H9 (cell line): Measurements from ENCODE around the gene MAPKAP1. TPM values are rescaled to one million over a fixed set of nuclear protein-coding genes. Genes with fewer than 3 reads are reported as not detected.

Source experiments
- DNase-seq: peaks from one replicate; pipeline ENCODE4 v3.0.0-alpha.2; 2017
- H2AFZ ChIP-seq: one replicate; pipeline ENCODE4 v1.6.1; 2013; ENCODE audit warnings: mild to moderate bottlenecking, low read length, control low read depth, moderate library complexity
- H2AK5ac ChIP-seq: 2 replicates; pipeline ENCODE4 v1.6.1; 2013; ENCODE audit warnings: low read length, control low read depth, mixed read lengths; ENCODE audit not compliant: insufficient read length
- H2BK120ac ChIP-seq: one replicate; pipeline ENCODE4 v1.6.1; 2013; ENCODE audit warnings: low read depth, mild to moderate bottlenecking, low read length, control low read depth, inconsistent platforms; ENCODE audit not compliant: poor library complexity, severe bottlenecking
- H2BK12ac ChIP-seq: 2 replicates; pipeline ENCODE4 v1.6.1; 2013; ENCODE audit warnings: low read length, control low read depth, mixed read lengths, low read depth; ENCODE audit not compliant: insufficient read length
- H2BK15ac ChIP-seq: 2 replicates; pipeline ENCODE4 v1.6.1; 2013; ENCODE audit warnings: low read depth, low read length, control low read depth
- H2BK20ac ChIP-seq: one replicate; pipeline ENCODE4 v1.6.1; 2013; ENCODE audit warnings: low read depth, mild to moderate bottlenecking, low read length, control low read depth, inconsistent platforms; ENCODE audit not compliant: poor library complexity, severe bottlenecking
- H2BK5ac ChIP-seq: 2 replicates; pipeline ENCODE4 v1.6.1; 2013; ENCODE audit warnings: low read length, control low read depth, mixed read lengths; ENCODE audit not compliant: insufficient read length
- H3K14ac ChIP-seq: 2 replicates; pipeline ENCODE4 v1.6.1; 2013; ENCODE audit warnings: low read length, control low read depth; ENCODE audit not compliant: insufficient read depth
- H3K18ac ChIP-seq: 2 replicates; pipeline ENCODE4 v1.6.1; 2013; ENCODE audit warnings: low read depth, mild to moderate bottlenecking, mixed read lengths, low read length, control low read depth; ENCODE audit not compliant: insufficient read length
- H3K23ac ChIP-seq: 2 replicates; pipeline ENCODE4 v1.6.1; 2013; ENCODE audit warnings: low read length, control low read depth, mixed read lengths, low read depth; ENCODE audit not compliant: insufficient read length
- H3K23me2 ChIP-seq: 2 replicates; pipeline ENCODE4 v1.6.1; 2013; ENCODE audit warnings: low read depth, mild to moderate bottlenecking, mixed read lengths, low read length, control low read depth; ENCODE audit not compliant: insufficient read length, poor library complexity, severe bottlenecking
- H3K27ac ChIP-seq: 2 replicates; pipeline ENCODE4 v1.5.1; 2013; ENCODE audit warnings: low read length, control low read depth, mixed read lengths, low read depth; ENCODE audit not compliant: insufficient read length
- H3K27me3 ChIP-seq: 2 replicates; pipeline ENCODE4 v1.6.1; 2013; ENCODE audit warnings: low read length, control low read depth, inconsistent platforms; ENCODE audit not compliant: insufficient read depth
- H3K4ac ChIP-seq: 2 replicates; pipeline ENCODE4 v1.6.1; 2013; ENCODE audit warnings: low read depth, mild to moderate bottlenecking, control low read depth, inconsistent platforms, low read length, moderate library complexity
- H3K4me1 ChIP-seq: 2 replicates; pipeline ENCODE4 v1.6.1; 2013; ENCODE audit warnings: low read length, control low read depth, inconsistent platforms; ENCODE audit not compliant: insufficient read depth
- H3K4me2 ChIP-seq: 2 replicates; pipeline ENCODE4 v1.6.1; 2013; ENCODE audit warnings: low read length, control low read depth, mixed read lengths; ENCODE audit not compliant: insufficient read length, insufficient read depth
- H3K56ac ChIP-seq: 2 replicates; pipeline ENCODE4 v1.6.1; 2013; ENCODE audit warnings: low read depth, mild to moderate bottlenecking, mixed read lengths, low read length, control low read depth; ENCODE audit not compliant: insufficient read length
- H3K79me1 ChIP-seq: 2 replicates; pipeline ENCODE4 v1.6.1; 2013; ENCODE audit warnings: low read depth, mild to moderate bottlenecking, moderate library complexity, low read length, control low read depth, inconsistent platforms; ENCODE audit not compliant: insufficient read depth, poor library complexity, severe bottlenecking
- H3K79me2 ChIP-seq: 2 replicates; pipeline ENCODE4 v1.6.1; 2013; ENCODE audit warnings: low read length, control low read depth, inconsistent platforms; ENCODE audit not compliant: insufficient read depth
- H3K9ac ChIP-seq: 2 replicates; pipeline ENCODE4 v1.6.1; 2013; ENCODE audit warnings: low read length, control low read depth, mixed read lengths; ENCODE audit not compliant: insufficient read length; ENCODE audit errors: extremely low read depth
- H3K9me3 ChIP-seq: one replicate; pipeline ENCODE4 v1.6.1; 2013; ENCODE audit warnings: low read depth, low read length, inconsistent platforms; ENCODE audit not compliant: control insufficient read depth
- H3T11ph ChIP-seq: one replicate; pipeline ENCODE4 v1.6.1; 2013; ENCODE audit warnings: mild to moderate bottlenecking, low read length, control low read depth, inconsistent platforms
- H4K20me1 ChIP-seq: one replicate; pipeline ENCODE4 v1.6.1; 2013; ENCODE audit not compliant: control insufficient read depth, insufficient read length, insufficient read depth
- H4K5ac ChIP-seq: 2 replicates; pipeline ENCODE4 v1.6.1; 2013; ENCODE audit warnings: low read depth, mild to moderate bottlenecking, mixed read lengths, low read length, control low read depth; ENCODE audit not compliant: insufficient read length
- H4K8ac ChIP-seq: replicated peaks from 2 replicates; pipeline ENCODE4 v1.6.1; 2013; ENCODE audit warnings: low read length, control low read depth, mixed read lengths, low read depth; ENCODE audit not compliant: insufficient read length
- H4K91ac ChIP-seq: 2 replicates; pipeline ENCODE4 v1.6.1; 2013; ENCODE audit warnings: low read depth, mild to moderate bottlenecking, moderate library complexity, mixed read lengths, low read length, control low read depth; ENCODE audit not compliant: insufficient read length
- H3K27ac Mint-ChIP-seq, 3 experiments: 2 replicates in 2 of 3; 3 replicates in 1 of 3; pipeline ENCODE4 v1.8.0; 2020 to 2021; ENCODE audit warnings: mixed read lengths in 3 of 3, mild to moderate bottlenecking in 1 of 3, moderate library complexity in 1 of 3
- H3K27me3 Mint-ChIP-seq: 2 replicates; pipeline ENCODE4 v1.8.0; 2021; ENCODE audit warnings: low read depth, mild to moderate bottlenecking, moderate library complexity, mixed read lengths
- H3K36me3 Mint-ChIP-seq, 3 experiments: 2 replicates in 2 of 3; 3 replicates in 1 of 3; pipeline ENCODE4 v1.8.0; 2020 to 2021; ENCODE audit warnings: low read depth in 3 of 3, mixed read lengths in 3 of 3; ENCODE audit not compliant: insufficient read depth in 1 of 3
- H3K4me1 Mint-ChIP-seq, 2 experiments: 2 replicates each; pipeline ENCODE4 v1.8.0; 2020; ENCODE audit warnings: mixed read lengths in 2 of 2
- H3K4me3 Mint-ChIP-seq, 2 experiments: 2 replicates in 1 of 2; 3 replicates in 1 of 2; pipeline ENCODE4 v1.8.0; 2020 to 2021; ENCODE audit warnings: mild to moderate bottlenecking in 2 of 2, mixed read lengths in 2 of 2, moderate library complexity in 1 of 2
- H3K9me3 Mint-ChIP-seq, 2 experiments: 2 replicates in 1 of 2; 3 replicates in 1 of 2; pipeline ENCODE4 v1.8.0; 2020; ENCODE audit warnings: mild to moderate bottlenecking in 2 of 2, mixed read lengths in 2 of 2, moderate library complexity in 1 of 2
- WGBS: extraction: QIAGEN DNeasy Blood & Tissue Kit; methylation state at CpG from one replicate; pipeline ENCODE4 v1.1.7; 2013; ENCODE audit warnings: missing lambda C conversion rate, low lambda C conversion rate, mixed read lengths; ENCODE audit not compliant: insufficient read length; ENCODE audit errors: extremely low coverage; 5-methylcytosine and 5-hydroxymethylcytosine counted together
- total RNA-seq: library from RNA; stranded (reverse); gene quantifications from 2 replicates; pipeline ENCODE4 v1.2.1, GENCODE V29; 2021
- TF ChIP-seq, protein P1 (sequence below): fragments of 200-600 bp; sonication (generic); conservative IDR thresholded peaks from 3 replicates; pipeline ENCODE4 v1.8.0; 2021; ENCODE audit warnings: antibody characterized with exemption, mild to moderate bottlenecking

The MAPKAP1 gene
- total RNA-seq, 1 experiment from 2014 or later: 97.0 TPM

DNA sequence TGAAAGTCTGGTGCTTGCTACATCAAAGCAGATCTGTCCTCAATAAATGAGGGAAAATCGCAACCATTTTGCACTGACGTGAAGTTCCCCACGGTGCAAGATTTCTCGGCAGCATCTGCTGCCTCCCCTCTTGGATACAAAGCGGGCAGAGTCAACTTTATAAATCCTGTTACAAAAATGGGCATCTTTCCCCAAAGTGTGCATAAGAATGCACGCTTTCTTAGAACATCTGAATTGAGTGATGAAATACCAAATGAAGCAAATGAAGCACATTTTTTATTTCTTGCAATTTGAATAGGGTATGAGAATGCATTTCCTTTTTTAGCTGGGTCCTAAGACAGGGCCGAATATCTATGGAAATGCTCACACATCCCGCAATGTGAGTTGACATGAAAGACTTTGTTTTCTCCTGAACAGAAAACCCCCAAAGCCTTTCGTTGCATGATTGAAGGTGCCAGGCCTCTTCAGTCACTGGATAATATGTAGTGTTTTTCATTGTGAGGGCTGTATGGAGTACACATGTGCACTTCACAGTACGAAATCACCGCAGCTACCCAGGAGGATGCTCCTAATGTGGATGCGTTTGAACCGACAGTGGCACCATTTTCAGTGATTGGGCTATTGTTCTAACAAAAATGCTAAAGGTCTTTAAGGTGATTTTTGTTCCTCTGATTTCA is 19.6 kb upstream of the MAPKAP1 start:
- no peak overlapping the region for H3K9ac ChIP-seq
- Mint-ChIP-seq H3K9me3 (no peaks in the 10 kb centered on the region), H3K4me1 (0 out of 4 replicates have a peak, but pooled peaks cover 0 to 3% of the 10 kb centered on the region in 2 experiments), H3K27ac (no peak overlapping the region), H3K4me3 (no peak overlapping the region), H3K36me3 (no peaks in the 10 kb centered on the region), H3K27me3 (no peaks in the 10 kb centered on the region; the same call in 1 of the 2 replicates)
- H3K79me1 ChIP-seq: no peaks in the 10 kb centered on the region
- H3K27me3 ChIP-seq: no peaks in the 10 kb centered on the region
- no peak overlapping the region for H3K27ac ChIP-seq
- no peak overlapping the region for H2AFZ ChIP-seq
- no peaks in the 10 kb centered on the region for H3K9me3 ChIP-seq
- no peak overlapping the region for H2BK15ac ChIP-seq
- no peak overlapping the region for H4K91ac ChIP-seq
- WGBS: no CpG with 5 or more reads among the region's 13 CpGs
- no peak overlapping the region for H2AK5ac ChIP-seq
- H3K4me2 ChIP-seq: no peak overlapping the region
- no peaks in the 10 kb centered on the region for H3K4me1 ChIP-seq
- no peak overlapping the region for H3K4ac ChIP-seq
- TF ChIP-seq, protein P1, sequence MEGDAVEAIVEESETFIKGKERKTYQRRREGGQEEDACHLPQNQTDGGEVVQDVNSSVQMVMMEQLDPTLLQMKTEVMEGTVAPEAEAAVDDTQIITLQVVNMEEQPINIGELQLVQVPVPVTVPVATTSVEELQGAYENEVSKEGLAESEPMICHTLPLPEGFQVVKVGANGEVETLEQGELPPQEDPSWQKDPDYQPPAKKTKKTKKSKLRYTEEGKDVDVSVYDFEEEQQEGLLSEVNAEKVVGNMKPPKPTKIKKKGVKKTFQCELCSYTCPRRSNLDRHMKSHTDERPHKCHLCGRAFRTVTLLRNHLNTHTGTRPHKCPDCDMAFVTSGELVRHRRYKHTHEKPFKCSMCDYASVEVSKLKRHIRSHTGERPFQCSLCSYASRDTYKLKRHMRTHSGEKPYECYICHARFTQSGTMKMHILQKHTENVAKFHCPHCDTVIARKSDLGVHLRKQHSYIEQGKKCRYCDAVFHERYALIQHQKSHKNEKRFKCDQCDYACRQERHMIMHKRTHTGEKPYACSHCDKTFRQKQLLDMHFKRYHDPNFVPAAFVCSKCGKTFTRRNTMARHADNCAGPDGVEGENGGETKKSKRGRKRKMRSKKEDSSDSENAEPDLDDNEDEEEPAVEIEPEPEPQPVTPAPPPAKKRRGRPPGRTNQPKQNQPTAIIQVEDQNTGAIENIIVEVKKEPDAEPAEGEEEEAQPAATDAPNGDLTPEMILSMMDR: no peak
- no peaks in the 10 kb centered on the region for H3K23me2 ChIP-seq
- no peak overlapping the region for H3T11ph ChIP-seq
- H3K23ac ChIP-seq: no peak overlapping the region
- no peak overlapping the region for H3K14ac ChIP-seq
- no peak overlapping the region for H2BK12ac ChIP-seq
- H2BK20ac ChIP-seq: no peak overlapping the region
- no peak overlapping the region for H2BK5ac ChIP-seq
- no peak overlapping the region for H3K56ac ChIP-seq
- DNase-seq: no peak
- no peak overlapping the region for H4K5ac ChIP-seq
- H3K79me2 ChIP-seq: no peaks in the 10 kb centered on the region
- H4K8ac ChIP-seq: no peak overlapping the region
- H4K20me1 ChIP-seq: no peaks in the 10 kb centered on the region
- no peak overlapping the region for H3K18ac ChIP-seq
- no peak overlapping the region for H2BK120ac ChIP-seq
